ENCODE results near the gene MLX.
"Not testable (repeated sequence)": the region's sequence is repeated elsewhere in the genome, so short reads cannot be mapped to it uniquely, and the experiment has no call there.

The MLX gene

DNA sequence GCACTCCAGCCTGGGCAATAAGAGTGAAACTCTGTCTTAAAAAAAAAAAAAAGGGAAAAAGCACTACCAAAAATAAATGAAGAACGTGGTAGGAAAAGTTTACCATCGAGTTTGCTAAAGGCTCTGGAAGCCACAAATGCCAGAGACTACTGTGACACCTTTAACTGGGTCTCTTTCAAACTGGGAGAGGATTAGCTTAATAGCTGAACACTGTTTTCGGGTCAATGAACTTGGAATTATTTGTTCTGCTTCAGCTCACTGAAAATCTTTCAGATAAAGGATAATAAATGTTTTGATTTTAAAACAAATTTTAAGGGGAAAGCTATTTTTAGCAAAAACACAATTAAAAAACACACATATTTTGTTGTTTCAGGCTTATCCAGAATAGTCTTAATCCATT lies 40.9 kb downstream of the MLX start:
- DNase-seq, result no peak
- in situ Hi-C loops (cut with HindIII; ENCODE audit: low pct_ligation_motif_present, low pct_unique_long_range_greater_than_20kb, low sequenced_read_pairs), result no loop called here

DNA sequence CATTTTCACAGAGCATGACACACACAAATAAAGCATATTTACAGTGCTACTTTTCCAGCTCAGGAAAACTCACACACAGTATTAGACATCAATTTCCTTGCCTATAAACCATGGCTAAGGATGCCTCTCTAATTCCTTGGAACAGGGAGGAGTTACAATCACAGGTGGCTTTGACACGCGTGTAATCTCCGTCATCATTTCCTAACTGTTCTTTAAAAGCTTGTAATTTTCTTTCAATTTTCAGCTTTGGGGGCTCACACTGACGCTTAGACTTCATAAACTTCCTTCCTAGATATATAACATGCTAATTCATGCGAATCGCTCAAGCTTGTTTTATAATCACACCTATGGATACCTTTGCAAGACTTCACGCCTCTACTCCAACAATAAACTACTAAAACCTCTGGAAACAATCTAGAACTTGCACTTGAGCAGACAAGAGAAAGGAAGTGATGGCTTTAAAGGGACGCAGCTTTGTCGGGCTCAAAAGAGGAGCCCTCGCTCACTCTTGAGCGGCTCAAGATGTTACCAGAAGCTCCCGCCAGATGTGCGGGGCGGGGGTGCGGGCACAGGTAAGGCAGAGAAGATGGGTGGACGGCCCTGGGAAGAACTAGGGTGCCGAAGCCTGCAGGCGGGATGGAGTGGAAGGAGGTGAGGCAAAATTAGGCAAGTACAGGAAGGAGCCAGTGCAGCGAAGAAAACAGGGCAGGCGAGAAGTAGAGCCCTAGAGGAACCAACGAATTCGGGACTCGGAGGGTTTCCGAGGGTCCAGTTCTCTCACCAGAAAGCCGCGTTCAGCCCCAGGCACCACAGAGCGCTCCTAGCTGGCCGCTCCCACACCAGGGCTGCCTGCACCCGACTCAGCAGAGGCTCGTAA lies 41.6 kb downstream of the MLX start:
- in situ Hi-C loops (cut with HindIII; ENCODE audit: low pct_ligation_motif_present, low pct_unique_long_range_greater_than_20kb, low sequenced_read_pairs), result no loop called here
- DNase-seq, result no peak

DNA sequence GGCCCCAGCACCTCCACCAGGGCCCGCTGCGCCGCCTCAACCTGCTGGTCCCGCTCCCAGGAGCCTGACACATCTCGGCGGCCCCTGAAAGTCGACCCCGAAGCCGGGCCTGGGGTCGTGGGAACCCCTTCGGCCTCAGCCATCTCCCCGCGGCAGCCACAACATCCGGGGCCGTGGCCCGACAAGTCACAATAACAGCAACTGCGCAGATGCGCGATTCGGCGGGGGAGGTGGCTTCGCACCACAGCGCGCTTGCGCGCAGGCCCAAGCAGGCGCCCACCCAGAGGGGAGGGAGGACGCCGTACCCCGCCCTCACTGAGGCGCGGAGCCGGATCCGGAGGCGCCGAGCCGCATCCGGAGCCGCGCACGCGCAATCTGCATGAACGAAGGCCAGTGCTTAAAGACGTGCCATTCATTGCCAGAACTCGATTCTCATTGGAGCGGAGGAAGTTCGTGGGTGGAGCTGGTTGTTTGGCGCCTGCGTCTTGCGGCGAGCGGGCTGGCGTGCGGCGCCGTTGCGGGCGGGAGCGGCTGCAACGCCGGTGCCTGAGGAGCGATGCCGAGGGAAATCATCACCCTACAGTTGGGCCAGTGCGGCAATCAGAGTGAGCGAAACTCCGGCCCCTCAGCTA lies 42.4 kb downstream of the MLX start, which contains the start of the genes RETREG3 and TUBG1:
TSS of gene RETREG3 (minus strand) at position 193 of the 632 bp plus-strand sequence. CDS start at position 143, 50 bp downstream.
TSS of gene TUBG1 (plus strand) at position 502 of the 632 bp plus-strand sequence. CDS start at position 557, 55 bp downstream.
- DNase-seq, result peak; percentile 99
- in situ Hi-C loops (cut with HindIII; ENCODE audit: low pct_ligation_motif_present, low pct_unique_long_range_greater_than_20kb, low sequenced_read_pairs), result no loop called here

DNA sequence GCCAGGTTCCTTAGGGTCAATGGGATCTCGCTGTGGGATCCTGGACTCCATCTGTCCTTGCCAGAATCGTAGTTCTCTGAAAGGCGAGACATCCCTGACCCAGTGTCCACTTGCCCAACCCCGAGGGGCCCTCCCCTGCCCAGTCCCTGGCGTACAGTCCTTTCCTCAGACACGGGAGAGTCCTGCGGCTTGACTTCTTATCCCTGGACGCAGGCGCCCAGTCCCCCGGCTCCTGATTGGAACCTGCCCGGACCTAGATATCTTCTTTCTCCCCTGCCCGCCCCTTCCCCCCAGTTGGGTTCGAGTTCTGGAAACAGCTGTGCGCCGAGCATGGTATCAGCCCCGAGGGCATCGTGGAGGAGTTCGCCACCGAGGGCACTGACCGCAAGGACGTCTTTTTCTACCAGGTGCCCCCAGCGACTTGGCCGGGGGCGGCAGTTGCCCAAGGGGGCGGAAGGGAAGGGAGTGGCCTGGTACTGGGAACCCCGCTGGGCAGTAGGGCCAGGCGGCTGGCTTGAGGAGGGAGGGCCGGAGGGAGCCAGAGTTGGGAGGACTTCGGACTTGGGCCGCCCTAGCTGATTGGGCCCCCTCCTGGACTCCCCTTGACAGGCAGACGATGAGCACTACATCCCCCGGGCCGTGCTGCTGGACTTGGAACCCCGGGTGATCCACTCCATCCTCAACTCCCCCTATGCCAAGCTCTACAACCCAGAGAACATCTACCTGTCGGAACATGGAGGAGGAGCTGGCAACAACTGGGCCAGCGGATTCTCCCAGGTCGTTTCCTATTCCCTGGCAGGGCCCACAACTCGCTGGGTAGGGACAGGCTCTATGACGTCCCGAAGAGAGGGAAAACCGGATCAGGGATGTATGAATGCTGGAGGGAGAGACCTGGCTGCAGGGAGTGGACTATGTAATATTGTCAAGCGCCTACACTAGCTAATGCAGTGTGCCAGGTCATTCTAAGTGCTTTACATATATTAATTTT lies 43.2 kb downstream of the MLX start:
- in situ Hi-C loops (cut with HindIII; ENCODE audit: low pct_ligation_motif_present, low pct_unique_long_range_greater_than_20kb, low sequenced_read_pairs); DNase-seq: not testable (repeated sequence)

DNA sequence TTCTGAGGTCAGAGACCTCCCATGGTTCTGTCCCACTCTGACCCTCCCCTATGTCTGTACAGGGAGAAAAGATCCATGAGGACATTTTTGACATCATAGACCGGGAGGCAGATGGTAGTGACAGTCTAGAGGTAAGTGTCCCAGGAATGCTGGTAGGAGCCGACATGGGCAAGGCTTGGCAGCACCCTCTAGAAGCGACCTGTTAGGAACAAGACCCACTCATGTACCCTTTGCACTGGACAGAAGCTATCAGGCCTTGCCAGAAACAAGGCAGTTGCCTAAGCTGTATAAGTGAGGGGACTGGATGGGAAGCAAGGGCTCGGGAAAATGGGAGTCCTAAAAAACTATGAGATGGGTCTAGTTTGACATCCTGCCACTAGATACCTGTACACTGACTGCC lies 45.1 kb downstream of the MLX start:
- in situ Hi-C loops (cut with HindIII; ENCODE audit: low pct_ligation_motif_present, low pct_unique_long_range_greater_than_20kb, low sequenced_read_pairs), result no loop called here
- DNase-seq, result no peak

DNA sequence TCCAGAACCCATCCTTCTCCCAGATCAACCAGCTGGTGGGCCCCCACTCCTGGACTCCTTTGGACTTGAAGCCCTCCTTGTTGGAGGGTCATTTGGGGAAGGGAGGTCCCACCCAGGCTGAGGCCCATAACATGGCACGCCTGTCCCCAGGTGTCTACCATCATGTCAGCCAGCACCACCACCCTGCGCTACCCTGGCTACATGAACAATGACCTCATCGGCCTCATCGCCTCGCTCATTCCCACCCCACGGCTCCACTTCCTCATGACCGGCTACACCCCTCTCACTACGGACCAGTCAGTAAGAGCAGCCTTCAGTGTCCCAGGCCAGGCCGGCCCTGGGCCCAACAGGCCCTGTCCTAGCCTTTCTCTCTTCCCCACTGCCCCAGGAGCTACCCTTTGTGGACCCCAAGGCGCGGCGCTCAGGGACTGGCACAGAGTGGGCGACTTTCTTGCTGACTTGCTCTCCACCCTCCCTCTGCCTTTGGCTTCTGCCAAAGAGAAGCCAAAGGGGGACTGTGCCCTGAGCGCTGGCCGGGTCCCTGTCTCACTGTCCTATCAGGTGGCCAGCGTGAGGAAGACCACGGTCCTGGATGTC lies 46.9 kb downstream of the MLX start:
- DNase-seq, result no peak
- in situ Hi-C loops (cut with HindIII; ENCODE audit: low pct_ligation_motif_present, low pct_unique_long_range_greater_than_20kb, low sequenced_read_pairs), result no loop called here

DNA sequence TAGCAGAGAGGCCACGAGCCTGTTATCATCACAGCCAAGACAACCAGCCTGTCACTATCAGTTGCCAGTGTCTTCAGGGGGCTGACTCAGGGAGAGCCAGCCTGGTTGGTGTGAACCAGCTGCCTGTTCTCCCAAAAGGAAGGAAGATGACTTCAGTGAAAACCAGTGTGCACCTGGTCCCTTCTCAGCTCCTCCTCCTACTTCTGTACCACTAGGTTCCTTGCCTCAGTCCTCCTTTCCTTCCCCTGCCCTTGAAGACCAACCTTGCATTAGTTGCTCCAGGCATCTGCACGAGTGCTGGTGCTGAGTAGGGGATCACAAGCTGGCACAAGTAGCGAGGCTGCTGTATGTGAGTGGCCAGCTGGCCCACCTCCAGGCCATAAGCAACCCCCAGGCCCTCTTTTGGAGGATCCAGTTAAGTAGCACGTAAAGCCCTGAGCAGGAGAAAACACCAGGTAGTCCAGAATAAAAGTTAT lies 51.1 kb downstream of the MLX start:
- in situ Hi-C loops (cut with HindIII; ENCODE audit: low pct_ligation_motif_present, low pct_unique_long_range_greater_than_20kb, low sequenced_read_pairs), result no loop called here

DNA sequence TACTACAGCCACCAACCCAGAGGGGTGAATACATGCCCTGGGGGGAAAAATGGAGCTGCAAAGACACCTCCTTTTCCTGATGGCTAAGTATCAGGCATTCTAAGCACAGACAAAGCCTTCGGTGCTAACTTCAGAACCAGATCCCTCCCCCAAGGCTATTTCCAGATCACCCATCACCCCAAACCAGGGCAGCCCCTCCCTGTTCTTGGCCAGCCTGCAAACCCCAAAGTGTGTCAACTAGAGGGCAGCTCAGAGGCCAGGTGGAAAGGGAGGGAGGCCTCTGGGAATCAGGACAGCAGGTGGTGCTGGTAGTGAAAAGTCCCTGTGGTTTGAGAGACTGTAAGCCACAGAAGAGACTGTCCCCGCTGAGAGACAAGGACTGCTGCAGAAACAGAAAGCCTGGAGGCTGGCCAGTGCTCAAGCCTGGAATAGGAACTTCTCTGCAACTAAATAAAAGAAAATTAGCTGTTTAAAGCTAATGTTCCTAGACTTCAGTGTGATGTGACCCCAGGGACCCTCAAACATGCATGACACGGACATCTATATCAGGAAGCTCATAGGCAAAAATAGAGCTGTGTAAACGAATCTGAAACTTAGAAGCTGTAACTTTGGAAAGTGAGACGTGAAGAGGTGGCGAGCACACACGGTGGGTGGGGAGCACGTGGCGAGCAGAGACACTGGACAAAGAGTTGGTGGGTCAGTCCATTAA lies 51.7 kb downstream of the MLX start:
- in situ Hi-C loops (cut with HindIII; ENCODE audit: low pct_ligation_motif_present, low pct_unique_long_range_greater_than_20kb, low sequenced_read_pairs), result no loop called here

More for the DNA sequence above, 51.1 kb downstream of the MLX start:
- no peak for DNase-seq

DNA sequence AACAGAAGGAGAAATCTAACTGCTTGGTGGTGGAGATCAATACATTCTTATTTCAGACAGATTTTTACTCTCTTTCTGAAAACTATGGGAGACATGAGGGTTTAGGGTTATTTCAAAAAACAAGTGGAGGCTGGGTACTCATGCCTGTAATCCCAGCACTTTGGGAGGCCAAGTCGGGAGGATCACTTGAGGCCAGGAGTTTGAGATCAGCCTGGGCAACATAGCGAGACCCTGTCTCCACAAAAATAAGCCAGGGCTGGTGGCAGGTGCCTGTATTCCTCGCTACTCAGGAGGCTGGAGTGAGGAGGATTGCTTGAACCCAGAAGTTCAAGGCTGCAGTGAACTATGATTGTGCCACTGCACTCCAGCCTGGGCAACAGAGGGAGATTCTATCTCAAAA lies 55.1 kb downstream of the MLX start:
- DNase-seq; in situ Hi-C loops (cut with HindIII; ENCODE audit: low pct_ligation_motif_present, low pct_unique_long_range_greater_than_20kb, low sequenced_read_pairs): not testable (repeated sequence)

More for the DNA sequence above, 51.7 kb downstream of the MLX start:
- DNase-seq, result peak; percentile 50
